Neural progenitor cell (in vitro differentiated cells): ENCODE results near the gene ASTN1. TPM values are rescaled to one million over a fixed set of nuclear protein-coding genes. Genes with fewer than 3 reads are reported as not detected.

Experiments used
- DNase-seq: peaks from one replicate; pipeline ENCODE4 v3.0.0-alpha.2; 2016; ENCODE audit warnings: low spot score
- H2AFZ ChIP-seq: fragments of 200-600 bp; sonication (generic); replicated peaks from 2 replicates; pipeline ENCODE4 v1.6.1; 2016; ENCODE audit warnings: antibody characterized with exemption
- H3F3A ChIP-seq: fragments of 200-600 bp; sonication (generic); 2 replicates; pipeline ENCODE4 v1.6.1; 2016; ENCODE audit warnings: antibody characterized with exemption, low read depth
- H3K27ac ChIP-seq: fragments of 200-600 bp; sonication (generic); 2 replicates; pipeline ENCODE4 v1.5.1; 2016; ENCODE audit warnings: mild to moderate bottlenecking
- H3K27me3 ChIP-seq: fragments of 200-600 bp; sonication (generic); 2 replicates; pipeline ENCODE4 v1.6.1; 2016; ENCODE audit warnings: mild to moderate bottlenecking, moderate library complexity
- H3K36me3 ChIP-seq: fragments of 200-600 bp; sonication (generic); 2 replicates; pipeline ENCODE4 v1.5.1; 2016
- H3K4me1 ChIP-seq: fragments of 200-600 bp; sonication (generic); 2 replicates; pipeline ENCODE4 v1.6.1; 2016; ENCODE audit warnings: mixed run types
- H3K4me2 ChIP-seq: fragments of 200-600 bp; sonication (generic); 2 replicates; pipeline ENCODE4 v1.6.1; 2016
- H3K4me3 ChIP-seq: fragments of 200-600 bp; sonication (generic); 2 replicates; pipeline ENCODE4 v1.5.1; 2016
- H3K79me2 ChIP-seq: fragments of 200-600 bp; sonication (generic); 2 replicates; pipeline ENCODE4 v1.6.1; 2016; ENCODE audit warnings: low read depth
- H3K9ac ChIP-seq: fragments of 200-600 bp; sonication (generic); 2 replicates; pipeline ENCODE4 v1.6.1; 2016
- H3K9me3 ChIP-seq: fragments of 200-600 bp; sonication (generic); 2 replicates; pipeline ENCODE4 v1.5.1; 2016; ENCODE audit warnings: low read depth
- H4K20me1 ChIP-seq: fragments of 200-600 bp; sonication (generic); 2 replicates; pipeline ENCODE4 v1.6.1; 2016; ENCODE audit warnings: low read depth
- H3K27ac Mint-ChIP-seq: 3 replicates; pipeline ENCODE4 v1.8.0; 2021; ENCODE audit warnings: mixed read lengths
- H3K27me3 Mint-ChIP-seq: 2 replicates; pipeline ENCODE4 v1.8.0; 2022; ENCODE audit warnings: low read depth, mild to moderate bottlenecking, inconsistent platforms, moderate library complexity, mixed read lengths; ENCODE audit not compliant: insufficient read depth
- H3K36me3 Mint-ChIP-seq: 3 replicates; pipeline ENCODE4 v1.8.0; 2021; ENCODE audit warnings: mixed read lengths
- H3K4me1 Mint-ChIP-seq: 3 replicates; pipeline ENCODE4 v1.8.0; 2021; ENCODE audit warnings: mixed read lengths
- H3K4me3 Mint-ChIP-seq: 3 replicates; pipeline ENCODE4 v1.8.0; 2021; ENCODE audit warnings: mild to moderate bottlenecking, moderate library complexity, mixed read lengths
- H3K9me3 Mint-ChIP-seq: 3 replicates; pipeline ENCODE4 v1.8.0; 2020; ENCODE audit warnings: mixed read lengths
- CTCF ChIP-seq: fragments of 200-600 bp; sonication (generic); IDR thresholded peaks from 2 replicates; pipeline ENCODE4 v1.5.1; 2017; ENCODE audit warnings: antibody characterized with exemption, mild to moderate bottlenecking
- EZH2 ChIP-seq: fragments of 200-600 bp; sonication (generic); IDR thresholded peaks from 2 replicates; pipeline ENCODE4 v1.6.1; 2017; ENCODE audit warnings: antibody characterized with exemption, mild to moderate bottlenecking, moderate library complexity
- EZH2phosphoT487 ChIP-seq: fragments of 200-600 bp; sonication (generic); IDR thresholded peaks from 2 replicates; pipeline ENCODE4 v1.6.1; 2017; ENCODE audit warnings: antibody characterized with exemption
- total RNA-seq: library from RNA; depleted of rRNA; stranded (reverse); fragments of >200 nt; gene quantifications from 2 replicates; pipeline ENCODE4 v1.2.3, GENCODE V29; 2015; ENCODE audit warnings: low replicate concordance

The ASTN1 gene
- total RNA-seq, 1 donor from 2014 or later, result 7.7 TPM

- Histone ChIP-seq H3K4me1 (peaks cover 7% of the 10 kb centered on the region), H3K27ac (no peak overlapping the region), H3K9me3 (no peaks in the 10 kb centered on the region), H4K20me1 (no peaks in the 10 kb centered on the region), H3K4me3 (no peak overlapping the region), H2AFZ (no peak overlapping the region), H3K9ac (no peak overlapping the region), H3K36me3 (no peaks in the 10 kb centered on the region), H3K27me3 (no peaks in the 10 kb centered on the region), H3K79me2 (no peaks in the 10 kb centered on the region), H3K4me2 (no peak overlapping the region), H3F3A (no peaks in the 10 kb centered on the region)
- Mint-ChIP-seq H3K27ac (no peak overlapping the region), H3K4me1 (peaks cover 15% of the 10 kb centered on the region), H3K4me3 (no peak overlapping the region), H3K36me3 (peaks cover 5% of the 10 kb centered on the region), H3K27me3 (no peaks in the 10 kb centered on the region), H3K9me3 (no peaks in the 10 kb centered on the region)
- DNase-seq, result no peak
- TF ChIP-seq EZH2phosphoT487, result no peak
- no peak for TF ChIP-seq CTCF
- TF ChIP-seq EZH2, result no peak
Measured at GRCh38 chr1:177142010-177142409, 22.5 kb downstream of the ASTN1 start.

GRCh38 chr1:177138347-177138746 is 26.2 kb downstream of the ASTN1 start:
- Mint-ChIP-seq H3K4me3 (no peak overlapping the region), H3K9me3 (no peaks in the 10 kb centered on the region), H3K4me1 (peaks cover 9% of the 10 kb centered on the region), H3K36me3 (peaks cover 5% of the 10 kb centered on the region), H3K27ac (no peak overlapping the region), H3K27me3 (no peaks in the 10 kb centered on the region)
- H3K9ac ChIP-seq, result no peak overlapping the region
- peaks cover 7% of the 10 kb centered on the region for H3K4me1 ChIP-seq
- H3K79me2 ChIP-seq, result no peaks in the 10 kb centered on the region
- H3K27me3 ChIP-seq, result no peaks in the 10 kb centered on the region
- DNase-seq, result no peak
- H3K4me3 ChIP-seq, result no peak overlapping the region
- no peak overlapping the region for H2AFZ ChIP-seq
- no peaks in the 10 kb centered on the region for H3K36me3 ChIP-seq
- no peak overlapping the region for H3K27ac ChIP-seq
- no peaks in the 10 kb centered on the region for H3F3A ChIP-seq
- TF ChIP-seq CTCF (no peak), EZH2phosphoT487 (no peak), EZH2 (no peak)
- H3K4me2 ChIP-seq, result no peak overlapping the region
- no peaks in the 10 kb centered on the region for H3K9me3 ChIP-seq
- H4K20me1 ChIP-seq, result no peaks in the 10 kb centered on the region

- peak; percentile 16 for TF ChIP-seq CTCF
- TF ChIP-seq EZH2, result no peak
- peaks cover 9% of the 10 kb centered on the region for H3K4me1 Mint-ChIP-seq
Measured at GRCh38 chr1:177137814-177138213, 26.7 kb downstream of the ASTN1 start.

More at GRCh38 chr1:177137814-177138213, 26.7 kb downstream of the ASTN1 start:
- no peaks in the 10 kb centered on the region for H3K27me3 Mint-ChIP-seq
- peaks cover 5% of the 10 kb centered on the region for H3K36me3 Mint-ChIP-seq
- DNase-seq, result no peak
- H3K4me3 Mint-ChIP-seq, result no peak overlapping the region
- H3K4me3 ChIP-seq, result no peak overlapping the region
- no peaks in the 10 kb centered on the region for H3K9me3 Mint-ChIP-seq
- H2AFZ ChIP-seq, result no peak overlapping the region
- H3K9ac ChIP-seq, result no peak overlapping the region
- no peaks in the 10 kb centered on the region for H4K20me1 ChIP-seq
- H3K9me3 ChIP-seq, result no peaks in the 10 kb centered on the region
- H3K27ac ChIP-seq, result no peak overlapping the region
- no peaks in the 10 kb centered on the region for H3F3A ChIP-seq
- H3K27me3 ChIP-seq, result no peaks in the 10 kb centered on the region
- no peaks in the 10 kb centered on the region for H3K79me2 ChIP-seq
- H3K27ac Mint-ChIP-seq, result no peak overlapping the region
- H3K4me2 ChIP-seq, result no peak overlapping the region
- peaks cover 4% of the 10 kb centered on the region for H3K4me1 ChIP-seq
- no peaks in the 10 kb centered on the region for H3K36me3 ChIP-seq
